IPS-20b (cell line): ENCODE results near the gene PCDHB10.
"Not testable (repeated sequence)": the region's sequence is repeated elsewhere in the genome, so short reads cannot be mapped to it uniquely, and the experiment has no call there.

Source experiments
- H3K27ac ChIP-seq: one replicate; pipeline ENCODE4 v1.5.1; 2013; ENCODE audit warnings: low read length
- H3K27me3 ChIP-seq: 2 replicates; pipeline ENCODE4 v1.6.1; 2013; ENCODE audit warnings: mild to moderate bottlenecking, low read length, inconsistent platforms; ENCODE audit not compliant: insufficient read depth
- H3K36me3 ChIP-seq: 2 replicates; pipeline ENCODE4 v1.6.1; 2013; ENCODE audit warnings: low read depth, mild to moderate bottlenecking, inconsistent platforms, low read length, moderate library complexity; ENCODE audit not compliant: insufficient read depth
- H3K4me1 ChIP-seq: 2 replicates; pipeline ENCODE4 v1.6.1; 2013; ENCODE audit warnings: mild to moderate bottlenecking, control low read depth, inconsistent platforms, low read length, moderate library complexity; ENCODE audit not compliant: insufficient read depth
- H3K4me3 ChIP-seq: 2 replicates; pipeline ENCODE4 v1.5.1; 2013; ENCODE audit warnings: mild to moderate bottlenecking, low read length, inconsistent platforms
- H3K9ac ChIP-seq: 2 replicates; pipeline ENCODE4 v1.6.1; 2013; ENCODE audit warnings: low read depth, mild to moderate bottlenecking, inconsistent platforms, low read length, moderate library complexity
- H3K9me3 ChIP-seq: 2 replicates; pipeline ENCODE4 v1.6.1; 2013; ENCODE audit warnings: mild to moderate bottlenecking, low read depth, low read length, inconsistent platforms; ENCODE audit not compliant: insufficient read depth

The PCDHB10 gene

GRCh38 chr5:141223112-141223783 lies 31.1 kb downstream of the PCDHB10 start, which contains the start of gene PCDHB14:
TSS of gene PCDHB14 (plus strand) at chr5:141223343. CDS start at chr5:141223506, 163 bp downstream.
- Histone ChIP-seq H3K4me3 (peak within 1 kb of the TSS; percentile 52; the same call in 1 of the 2 replicates), H3K36me3 (no peaks in the 10 kb centered on the region), H3K27me3 (no peaks in the 10 kb centered on the region), H3K4me1 (no peaks in the 10 kb centered on the region; the same call in 1 of the 2 replicates), H3K9ac (peak within 1 kb of the TSS; percentile 60; the same call in 1 of the 2 replicates), H3K9me3 (peaks cover 26% of the 10 kb centered on the region; the same call in 1 of the 2 replicates), H3K27ac (no peak within 1 kb of the TSS)

- not testable (repeated sequence) for H3K36me3 ChIP-seq, H3K9ac ChIP-seq, H3K27me3 ChIP-seq, H3K4me1 ChIP-seq, H3K4me3 ChIP-seq, H3K27ac ChIP-seq
- H3K9me3 ChIP-seq = peaks cover 31% of the 10 kb centered on the region; the same call in 1 of the 2 replicates
Observed at GRCh38 chr5:141224844-141225243, 32.7 kb downstream of the PCDHB10 start.

DNA sequence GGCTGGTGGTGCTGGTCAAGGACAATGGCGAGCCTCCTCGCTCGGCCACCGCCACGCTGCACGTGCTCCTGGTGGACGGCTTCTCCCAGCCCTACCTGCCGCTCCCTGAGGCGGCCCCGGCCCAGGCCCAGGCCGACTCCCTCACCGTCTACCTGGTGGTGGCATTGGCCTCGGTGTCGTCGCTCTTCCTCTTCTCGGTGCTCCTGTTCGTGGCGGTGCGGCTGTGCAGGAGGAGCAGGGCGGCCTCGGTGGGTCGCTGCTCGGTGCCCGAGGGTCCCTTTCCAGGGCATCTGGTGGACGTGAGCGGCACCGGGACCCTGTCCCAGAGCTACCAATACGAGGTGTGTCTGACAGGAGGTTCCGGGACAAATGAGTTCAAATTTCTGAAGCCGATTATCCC lies 33.3 kb downstream of the PCDHB10 start:
- not testable (repeated sequence) for H3K36me3 ChIP-seq, H3K9ac ChIP-seq, H3K4me1 ChIP-seq, H3K27ac ChIP-seq, H3K4me3 ChIP-seq, H3K27me3 ChIP-seq
- H3K9me3 ChIP-seq = peaks cover 31% of the 10 kb centered on the region; the same call in 1 of the 2 replicates

GRCh38 chr5:141234109-141234667 lies 42.0 kb downstream of the PCDHB10 start:
- Histone ChIP-seq H3K9me3 (peaks cover 65% of the 10 kb centered on the region), H3K27ac (no peak overlapping the region), H3K4me3 (no peak overlapping the region), H3K9ac (no peak overlapping the region), H3K4me1 (no peaks in the 10 kb centered on the region), H3K36me3 (no peaks in the 10 kb centered on the region), H3K27me3 (no peaks in the 10 kb centered on the region)

- H3K27me3 ChIP-seq = not testable (repeated sequence)
Observed at GRCh38 chr5:141235922-141236321, 43.8 kb downstream of the PCDHB10 start.

DNA sequence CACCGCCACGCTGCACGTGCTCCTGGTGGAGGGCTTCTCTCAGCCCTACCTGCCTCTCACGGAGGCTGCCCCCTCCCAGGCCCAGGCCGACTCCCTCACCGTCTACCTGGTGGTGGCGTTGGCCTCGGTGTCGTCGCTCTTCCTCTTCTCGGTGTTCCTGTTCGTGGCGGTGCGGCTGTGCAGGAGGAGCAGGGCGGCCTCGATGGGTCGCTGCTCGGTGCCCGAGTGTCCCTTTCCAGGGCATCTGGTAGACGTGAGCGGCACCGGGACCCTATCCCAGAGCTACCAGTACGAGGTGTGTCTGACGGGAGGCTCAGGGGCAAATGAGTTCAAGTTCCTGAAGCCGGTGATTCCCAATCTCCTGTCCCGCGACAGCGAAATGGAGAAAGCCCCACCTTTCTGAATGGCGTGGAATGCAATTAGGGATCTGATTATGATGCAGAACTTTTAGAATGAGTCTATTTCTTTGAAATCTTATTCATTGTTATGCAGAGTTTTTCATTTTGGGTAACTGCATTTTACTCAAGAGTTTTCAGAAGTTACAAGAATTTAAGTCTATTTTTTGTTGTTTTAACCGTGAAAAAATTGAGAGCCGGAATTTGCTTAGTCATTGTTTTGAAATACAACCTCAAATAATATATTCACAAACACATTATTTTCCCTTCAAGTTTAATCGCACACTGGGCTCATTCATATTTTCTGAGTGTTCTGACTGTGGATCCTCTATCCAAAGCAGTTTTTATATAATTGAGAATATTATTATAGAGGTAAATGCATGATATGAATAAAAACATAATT lies 44.6 kb downstream of the PCDHB10 start:
- no peaks in the 10 kb centered on the region for H3K36me3 ChIP-seq
- no peak overlapping the region for H3K27ac ChIP-seq
- no peak overlapping the region for H3K4me3 ChIP-seq
- H3K9ac ChIP-seq = no peak overlapping the region
- peaks cover 85% of the 10 kb centered on the region for H3K9me3 ChIP-seq
- no peaks in the 10 kb centered on the region for H3K27me3 ChIP-seq
- H3K4me1 ChIP-seq = no peaks in the 10 kb centered on the region

More at GRCh38 chr5:141235922-141236321, 43.8 kb downstream of the PCDHB10 start:
- H3K27ac ChIP-seq, H3K4me3 ChIP-seq, H3K4me1 ChIP-seq, H3K9ac ChIP-seq, H3K36me3 ChIP-seq: not testable (repeated sequence)
- peaks cover 82% of the 10 kb centered on the region for H3K9me3 ChIP-seq

- no peaks in the 10 kb centered on the region for H3K27me3 ChIP-seq
- peaks cover 94% of the 10 kb centered on the region for H3K9me3 ChIP-seq
- no peak overlapping the region for H3K27ac ChIP-seq
- no peaks in the 10 kb centered on the region for H3K4me1 ChIP-seq
- H3K4me3 ChIP-seq = no peak overlapping the region
- H3K36me3 ChIP-seq = no peaks in the 10 kb centered on the region
- no peak overlapping the region for H3K9ac ChIP-seq
Observed at GRCh38 chr5:141241496-141241895, 49.3 kb downstream of the PCDHB10 start.
